SHP77 treated with DMSO at 0.1 percent for 48 hours (cell line): ENCODE measurements around the gene NUP54.

ENCODE experiments used
- DNase-seq: peaks from one replicate; lab custom pipeline; 2025; lab: John Stamatoyannopoulos, UW

Gene NUP54

GRCh38 chr4:76148142-76148865 lies at the start of gene NUP54:
Gene NUP54 (minus strand): TSS chr4:76148397. CDS start chr4:76148374, 23 bp downstream.
- peak; percentile 84 for DNase-seq

DNA sequence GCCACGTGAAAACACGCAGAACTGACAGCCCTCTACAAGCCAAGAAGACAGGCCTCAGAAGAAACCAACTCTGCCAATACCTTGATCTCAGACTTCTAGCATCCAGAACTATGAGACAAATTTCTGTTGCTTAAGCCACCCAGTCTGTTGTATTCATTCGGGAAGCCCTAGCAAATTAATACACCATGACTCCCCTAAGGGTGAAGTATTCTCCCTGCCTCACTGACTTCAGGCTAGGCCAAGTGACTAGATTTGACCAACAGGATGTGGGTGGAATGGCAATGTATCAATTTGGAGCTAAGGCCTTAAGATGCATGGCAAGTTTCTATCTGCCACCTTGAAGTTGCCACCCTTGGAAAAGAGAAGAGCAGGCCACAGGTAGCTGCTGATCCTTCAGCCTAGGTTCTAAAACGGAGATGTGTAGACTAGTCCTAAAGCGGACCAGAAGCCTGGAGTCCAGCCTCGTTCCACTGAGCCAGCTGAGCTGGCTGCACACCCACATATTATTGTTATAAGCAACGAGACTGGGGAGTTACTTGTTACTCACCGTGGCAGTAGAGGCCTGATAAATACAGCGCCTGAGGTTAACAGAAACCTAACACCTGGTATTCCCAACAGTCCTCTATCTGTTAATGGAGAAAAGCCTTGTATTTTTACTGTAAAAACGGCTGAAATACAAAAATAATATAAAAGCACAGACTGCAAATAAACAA lies 49.0 kb upstream of the NUP54 start:
- no peak for DNase-seq

- DNase-seq: no peak
Observed at GRCh38 chr4:76196376-76196775, 48.2 kb upstream of the NUP54 start.

GRCh38 chr4:76195326-76195725 lies 47.1 kb upstream of the NUP54 start:
- no peak for DNase-seq

- no peak for DNase-seq
Observed at GRCh38 chr4:76194325-76194724, 46.1 kb upstream of the NUP54 start.

DNA sequence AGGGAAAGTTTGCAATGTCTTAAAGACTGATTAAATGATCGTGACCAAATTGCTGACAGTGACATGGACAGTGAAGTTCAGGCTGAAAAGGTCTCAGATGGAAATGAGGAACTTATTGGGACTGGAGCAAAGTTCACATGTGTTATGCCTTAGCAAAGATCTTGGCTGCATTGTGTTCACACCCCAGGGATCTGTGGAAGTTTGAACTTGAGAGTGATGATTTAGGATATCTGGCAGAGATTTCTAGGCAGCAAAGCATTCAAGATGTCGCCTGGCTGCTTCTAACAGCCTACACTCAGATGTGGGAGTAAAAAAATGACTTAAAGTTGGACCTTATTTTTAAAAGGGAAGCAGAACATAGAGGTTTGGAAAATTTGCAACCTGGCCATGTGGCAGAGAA lies 44.0 kb upstream of the NUP54 start:
- no peak for DNase-seq

DNA sequence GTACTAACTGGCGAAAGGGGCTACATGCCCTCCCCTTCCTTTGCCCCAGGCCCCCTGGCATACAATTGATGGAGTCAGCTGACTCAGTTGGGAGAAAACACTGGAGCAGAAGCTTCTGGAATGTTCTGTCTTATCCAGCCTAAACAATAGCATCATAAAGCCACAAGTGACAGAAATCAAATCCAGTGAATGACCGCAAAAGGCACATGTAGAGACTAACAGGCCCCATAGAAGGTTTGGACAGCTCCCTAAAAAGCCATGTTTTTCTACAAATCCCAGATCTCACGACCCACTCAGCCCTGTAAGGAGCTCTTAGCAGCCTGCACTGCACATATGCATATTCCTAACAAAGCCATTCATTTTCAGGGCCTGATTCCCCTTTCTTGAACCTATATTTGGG lies 40.4 kb upstream of the NUP54 start:
- DNase-seq: no peak

GRCh38 chr4:76188149-76188548 lies 40.0 kb upstream of the NUP54 start:
- DNase-seq: no peak

DNA sequence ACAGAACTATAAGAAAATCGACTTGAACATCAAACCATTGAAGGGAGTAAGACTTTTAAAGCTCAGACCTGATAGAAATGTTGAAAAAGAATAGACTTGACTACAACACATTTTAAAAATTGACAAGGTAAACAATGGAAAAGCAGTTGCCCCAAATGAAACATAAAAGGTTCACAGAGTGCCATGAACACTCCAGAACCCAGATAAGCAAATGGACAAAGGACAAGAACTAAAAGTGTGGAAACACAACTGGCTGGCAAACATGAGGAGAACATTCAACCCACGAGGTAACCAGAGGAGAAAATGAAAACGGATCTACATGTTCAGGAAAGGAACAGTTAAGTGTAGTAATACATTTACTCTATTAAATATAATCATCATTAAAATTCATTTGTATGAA lies 39.0 kb upstream of the NUP54 start:
- no peak for DNase-seq

GRCh38 chr4:76182463-76182862 lies 34.3 kb upstream of the NUP54 start:
- DNase-seq: no peak

DNA sequence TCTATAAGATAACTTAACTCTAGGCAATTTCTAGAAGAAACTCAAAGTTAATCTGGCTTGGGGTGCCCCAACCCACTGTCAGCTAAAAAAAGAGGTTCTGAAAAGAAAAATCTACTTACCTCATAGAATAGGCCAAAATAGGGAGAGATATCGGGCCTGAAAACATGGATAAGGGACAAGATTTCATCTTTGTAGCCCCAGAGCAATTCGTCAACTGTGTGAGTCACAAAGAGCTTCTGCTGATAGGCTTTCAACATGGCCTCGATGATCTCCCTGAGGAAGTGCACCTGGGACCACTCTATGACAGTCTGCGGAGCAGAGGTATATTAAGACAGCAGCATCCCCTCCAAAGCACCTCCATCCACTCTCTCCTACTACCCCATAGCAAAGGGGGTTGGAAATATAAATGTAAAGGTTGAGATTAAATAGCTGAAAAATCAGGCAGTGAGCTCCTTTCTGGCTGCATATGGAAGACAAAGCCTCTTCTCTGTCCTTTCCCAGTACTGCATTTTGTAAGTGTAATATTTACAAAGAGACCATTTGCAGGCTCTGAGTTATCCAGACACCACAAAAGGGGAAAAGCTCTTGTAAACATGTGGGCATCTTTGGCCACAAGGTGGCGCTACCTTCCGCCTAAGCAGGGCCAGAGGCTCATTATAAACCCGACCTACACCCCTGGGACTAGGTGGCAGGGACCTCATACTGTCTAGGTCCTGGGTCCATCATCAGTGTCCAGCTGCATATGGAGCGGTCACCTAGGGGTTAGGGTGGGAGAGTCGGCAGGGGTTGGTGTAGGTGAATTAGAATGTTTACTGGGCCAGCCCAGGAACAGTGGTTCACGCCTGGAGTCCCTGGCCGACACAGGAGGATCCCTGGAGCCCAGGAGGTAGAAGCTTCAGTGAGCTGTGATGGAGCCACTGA lies 31.5 kb upstream of the NUP54 start:
- DNase-seq: peak; percentile 60

GRCh38 chr4:76178296-76178695 lies 30.1 kb upstream of the NUP54 start:
- DNase-seq: no peak

DNA sequence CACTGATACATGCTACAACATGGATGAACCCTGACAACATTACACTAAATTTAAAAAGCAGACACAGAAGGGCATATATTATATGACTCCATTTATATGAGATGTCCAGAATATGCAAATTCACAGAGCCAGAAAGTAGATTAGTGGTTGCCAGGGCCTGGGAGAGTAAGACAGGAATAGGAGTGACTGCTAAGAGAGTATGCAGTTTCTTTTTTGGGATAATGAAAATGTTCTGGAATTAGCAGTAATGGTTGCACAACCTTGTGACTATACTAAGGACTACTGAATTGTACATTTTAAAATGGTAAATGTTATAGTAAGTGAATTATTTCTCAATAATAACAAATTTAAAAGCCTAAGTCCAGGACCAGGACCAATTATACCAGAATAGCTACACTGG lies 29.5 kb upstream of the NUP54 start:
- no peak for DNase-seq

DNA sequence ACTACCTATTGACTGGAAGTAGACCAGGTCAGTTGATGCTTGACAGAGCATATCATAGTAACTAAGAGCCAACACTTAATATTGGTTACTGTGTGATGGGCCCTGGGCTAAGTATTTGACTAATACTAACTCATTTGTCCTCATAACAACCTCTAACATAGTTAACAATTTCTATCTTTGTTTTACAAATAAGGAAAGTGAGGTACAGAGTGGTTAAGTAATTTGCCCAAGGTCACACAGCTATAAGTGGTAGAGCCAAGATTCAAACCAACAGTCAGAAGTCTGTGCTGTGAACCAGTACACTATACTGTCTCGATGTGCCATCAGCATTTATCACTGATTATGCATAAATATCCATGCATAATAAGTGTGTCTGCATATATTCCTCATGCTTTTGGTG lies 27.1 kb upstream of the NUP54 start:
- no peak for DNase-seq

DNA sequence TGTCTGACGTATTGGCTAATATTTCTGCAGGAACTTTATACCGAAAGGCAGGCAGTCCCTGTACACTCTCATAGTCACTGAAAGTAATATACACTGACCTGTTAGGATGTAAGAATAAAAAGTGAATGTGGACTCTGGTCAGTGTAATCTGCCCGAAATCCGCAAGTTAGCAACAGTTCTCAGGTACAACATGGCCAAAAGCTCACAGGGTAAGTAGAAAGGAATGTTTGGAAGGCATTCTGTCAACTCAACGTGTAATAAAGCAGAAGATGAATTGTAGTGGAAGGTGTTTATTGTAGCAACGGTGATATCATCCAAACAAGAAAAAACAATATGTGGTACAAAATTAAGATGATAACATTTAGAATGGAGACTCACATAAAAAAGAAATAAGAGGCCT lies 26.0 kb upstream of the NUP54 start:
- no peak for DNase-seq

DNA sequence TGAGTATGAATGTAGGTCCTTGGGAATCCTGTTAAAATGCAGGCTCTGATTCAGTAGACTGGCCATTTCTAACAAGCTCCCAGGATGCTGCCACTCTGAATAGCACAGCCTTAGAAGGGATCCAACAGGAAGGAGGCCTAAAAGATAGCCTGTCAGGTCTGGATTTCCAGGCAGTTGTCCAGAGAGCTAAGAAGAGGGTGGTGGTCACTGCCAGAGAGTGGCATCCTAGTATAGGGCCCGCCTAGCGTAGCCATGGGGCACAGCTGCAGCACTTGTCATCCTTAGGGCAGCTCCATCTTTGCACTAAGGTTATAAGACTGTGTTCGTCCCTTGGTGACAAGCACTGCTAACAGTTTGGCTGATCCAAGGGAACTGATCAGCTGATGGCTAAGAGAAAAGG lies 20.5 kb upstream of the NUP54 start:
- no peak for DNase-seq

- no peak for DNase-seq
Observed at GRCh38 chr4:76166480-76166879, 18.3 kb upstream of the NUP54 start.

DNA sequence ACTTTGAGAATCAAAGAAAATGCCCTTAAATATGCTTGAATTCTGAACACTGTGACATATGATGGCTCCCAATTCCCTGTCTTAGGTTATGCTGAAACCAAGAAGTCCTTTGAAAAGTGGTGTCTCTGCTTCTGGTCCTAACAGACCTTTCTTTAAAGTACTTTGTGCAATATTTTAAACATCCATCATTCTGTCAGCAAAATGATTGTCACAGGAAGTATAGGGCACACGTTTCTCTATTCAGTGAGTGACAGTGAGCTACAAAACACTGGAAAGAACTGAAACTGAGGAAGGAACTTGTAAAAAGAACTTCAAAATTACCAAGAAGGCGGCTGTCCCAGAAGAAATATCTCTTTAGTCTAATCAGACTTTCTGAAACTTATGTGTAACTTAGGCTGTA lies 12.2 kb upstream of the NUP54 start:
- DNase-seq: no peak

DNA sequence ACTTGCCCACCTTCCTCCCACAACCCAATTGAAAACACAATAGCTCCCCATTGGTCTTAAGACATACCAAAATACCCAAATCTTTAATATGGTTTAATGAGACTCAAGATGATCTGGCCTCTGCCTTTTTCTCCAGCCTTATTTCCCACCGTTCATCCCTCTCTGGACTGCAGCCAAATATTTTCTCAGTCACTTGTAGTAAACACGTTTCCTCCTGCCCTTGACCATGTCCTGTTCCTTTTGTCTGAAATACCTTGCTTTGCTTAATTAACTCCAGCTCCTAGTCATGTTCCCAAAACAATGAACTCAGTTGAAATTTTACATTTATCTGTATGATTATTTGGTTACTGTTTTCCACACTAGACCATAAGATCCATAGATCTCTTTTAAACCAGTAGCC lies 8.4 kb upstream of the NUP54 start:
- no peak for DNase-seq

DNA sequence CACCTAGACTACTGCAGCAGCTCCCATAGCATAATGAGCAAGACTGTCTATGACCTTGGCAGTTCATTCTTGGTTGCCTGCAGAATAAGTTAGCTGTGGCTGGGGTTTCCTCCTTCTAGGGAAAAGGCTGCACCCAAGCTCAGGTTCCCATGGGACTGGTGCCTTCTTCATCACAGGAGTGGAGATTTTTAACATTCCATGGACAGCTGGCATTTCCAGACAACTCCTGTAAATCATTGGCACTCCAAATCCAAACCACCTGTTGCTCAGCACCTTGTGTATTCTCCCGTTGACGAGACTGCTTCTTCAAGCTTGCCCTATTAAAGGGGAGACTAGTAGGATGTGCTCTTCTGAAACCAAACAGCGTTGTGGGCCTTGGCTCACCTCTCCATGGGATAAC lies 7.8 kb upstream of the NUP54 start:
- DNase-seq: no peak

GRCh38 chr4:76153356-76153755 lies 5.2 kb upstream of the NUP54 start:
- no peak for DNase-seq

DNA sequence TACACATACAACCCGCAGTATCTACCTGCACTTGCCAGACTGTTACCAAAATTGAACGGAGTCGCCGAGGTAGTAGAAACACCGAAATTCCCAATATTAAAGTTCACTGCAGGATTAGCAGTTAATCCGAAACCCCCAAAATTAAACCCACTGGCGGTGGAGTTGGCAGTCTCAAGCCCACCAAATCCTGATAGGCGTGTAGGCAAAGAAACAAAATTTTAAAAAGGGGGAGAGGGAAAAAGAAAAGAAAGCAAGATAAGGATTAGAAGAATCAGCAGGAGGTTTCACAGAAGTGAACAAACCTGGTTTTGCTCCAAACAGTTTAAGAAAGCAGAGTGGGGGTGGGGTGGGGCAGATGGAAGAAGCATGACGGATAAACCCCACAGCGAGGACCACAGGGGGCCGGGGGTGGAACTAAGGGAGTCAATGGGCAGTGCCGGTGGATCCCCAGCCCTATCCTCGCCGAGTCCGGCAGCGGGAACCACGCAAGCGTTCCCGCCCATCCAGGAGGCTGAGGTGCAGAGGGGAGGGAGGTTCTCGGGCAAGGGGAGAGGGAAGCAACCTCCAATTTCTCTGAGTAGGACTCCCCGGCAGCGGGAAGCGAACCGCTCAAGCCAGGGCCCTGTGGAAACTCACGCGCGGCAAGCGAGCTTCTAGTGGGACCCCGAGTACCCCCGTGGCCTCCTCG lies 599 bp downstream of the NUP54 start:
- DNase-seq: peak; percentile 57
